HL-60 (cell line): ENCODE data around the gene PDCD2.
"Not testable (repeated sequence)": the region's sequence is repeated elsewhere in the genome, so short reads cannot be mapped to it uniquely, and the experiment has no call there.

Experiments used
- TF ChIP-seq, protein P1 (sequence below): IDR thresholded peaks from 2 replicates; pipeline ENCODE4 v1.6.1; 2012; ENCODE audit warnings: low read depth; ENCODE audit not compliant: insufficient replicate concordance
- TF ChIP-seq, protein P2 (sequence below): IDR thresholded peaks from one replicate; pipeline ENCODE4 v1.5.1; 2011; ENCODE audit warnings: low read length, control low read depth, inconsistent platforms; ENCODE audit not compliant: insufficient read depth

GRCh38 chr6:170612256-170612804 is 27.9 kb upstream of the PDCD2 start:
- TF ChIP-seq, protein P1, sequence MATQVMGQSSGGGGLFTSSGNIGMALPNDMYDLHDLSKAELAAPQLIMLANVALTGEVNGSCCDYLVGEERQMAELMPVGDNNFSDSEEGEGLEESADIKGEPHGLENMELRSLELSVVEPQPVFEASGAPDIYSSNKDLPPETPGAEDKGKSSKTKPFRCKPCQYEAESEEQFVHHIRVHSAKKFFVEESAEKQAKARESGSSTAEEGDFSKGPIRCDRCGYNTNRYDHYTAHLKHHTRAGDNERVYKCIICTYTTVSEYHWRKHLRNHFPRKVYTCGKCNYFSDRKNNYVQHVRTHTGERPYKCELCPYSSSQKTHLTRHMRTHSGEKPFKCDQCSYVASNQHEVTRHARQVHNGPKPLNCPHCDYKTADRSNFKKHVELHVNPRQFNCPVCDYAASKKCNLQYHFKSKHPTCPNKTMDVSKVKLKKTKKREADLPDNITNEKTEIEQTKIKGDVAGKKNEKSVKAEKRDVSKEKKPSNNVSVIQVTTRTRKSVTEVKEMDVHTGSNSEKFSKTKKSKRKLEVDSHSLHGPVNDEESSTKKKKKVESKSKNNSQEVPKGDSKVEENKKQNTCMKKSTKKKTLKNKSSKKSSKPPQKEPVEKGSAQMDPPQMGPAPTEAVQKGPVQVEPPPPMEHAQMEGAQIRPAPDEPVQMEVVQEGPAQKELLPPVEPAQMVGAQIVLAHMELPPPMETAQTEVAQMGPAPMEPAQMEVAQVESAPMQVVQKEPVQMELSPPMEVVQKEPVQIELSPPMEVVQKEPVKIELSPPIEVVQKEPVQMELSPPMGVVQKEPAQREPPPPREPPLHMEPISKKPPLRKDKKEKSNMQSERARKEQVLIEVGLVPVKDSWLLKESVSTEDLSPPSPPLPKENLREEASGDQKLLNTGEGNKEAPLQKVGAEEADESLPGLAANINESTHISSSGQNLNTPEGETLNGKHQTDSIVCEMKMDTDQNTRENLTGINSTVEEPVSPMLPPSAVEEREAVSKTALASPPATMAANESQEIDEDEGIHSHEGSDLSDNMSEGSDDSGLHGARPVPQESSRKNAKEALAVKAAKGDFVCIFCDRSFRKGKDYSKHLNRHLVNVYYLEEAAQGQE: not testable (repeated sequence)
- TF ChIP-seq, protein P2, sequence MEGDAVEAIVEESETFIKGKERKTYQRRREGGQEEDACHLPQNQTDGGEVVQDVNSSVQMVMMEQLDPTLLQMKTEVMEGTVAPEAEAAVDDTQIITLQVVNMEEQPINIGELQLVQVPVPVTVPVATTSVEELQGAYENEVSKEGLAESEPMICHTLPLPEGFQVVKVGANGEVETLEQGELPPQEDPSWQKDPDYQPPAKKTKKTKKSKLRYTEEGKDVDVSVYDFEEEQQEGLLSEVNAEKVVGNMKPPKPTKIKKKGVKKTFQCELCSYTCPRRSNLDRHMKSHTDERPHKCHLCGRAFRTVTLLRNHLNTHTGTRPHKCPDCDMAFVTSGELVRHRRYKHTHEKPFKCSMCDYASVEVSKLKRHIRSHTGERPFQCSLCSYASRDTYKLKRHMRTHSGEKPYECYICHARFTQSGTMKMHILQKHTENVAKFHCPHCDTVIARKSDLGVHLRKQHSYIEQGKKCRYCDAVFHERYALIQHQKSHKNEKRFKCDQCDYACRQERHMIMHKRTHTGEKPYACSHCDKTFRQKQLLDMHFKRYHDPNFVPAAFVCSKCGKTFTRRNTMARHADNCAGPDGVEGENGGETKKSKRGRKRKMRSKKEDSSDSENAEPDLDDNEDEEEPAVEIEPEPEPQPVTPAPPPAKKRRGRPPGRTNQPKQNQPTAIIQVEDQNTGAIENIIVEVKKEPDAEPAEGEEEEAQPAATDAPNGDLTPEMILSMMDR: not testable (repeated sequence)
